ENCODE results near the gene SPATA6L. TPM values are rescaled to one million over a fixed set of nuclear protein-coding genes. Genes with fewer than 3 reads are reported as not detected.

SPATA6L gene, protein sequence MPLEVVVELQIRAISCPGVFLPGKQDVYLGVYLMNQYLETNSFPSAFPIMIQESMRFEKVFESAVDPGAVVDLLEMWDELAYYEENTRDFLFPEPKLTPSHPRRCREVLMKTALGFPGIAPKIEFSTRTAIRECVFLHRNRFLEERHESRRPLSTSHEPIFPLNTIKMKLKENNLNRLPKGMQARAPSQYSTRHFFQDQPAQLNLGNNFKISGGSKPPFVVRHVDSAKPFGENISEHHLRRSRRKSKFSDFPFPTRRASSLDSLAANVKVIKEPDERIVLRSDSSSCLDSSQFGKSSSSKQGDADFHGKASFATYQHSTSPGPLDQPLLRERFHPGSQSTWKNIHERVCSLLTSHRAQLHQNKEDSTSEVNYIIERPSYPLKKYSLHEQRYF
- 2.7 and 8.8 TPM in 2 replicates for total RNA-seq

DNA sequence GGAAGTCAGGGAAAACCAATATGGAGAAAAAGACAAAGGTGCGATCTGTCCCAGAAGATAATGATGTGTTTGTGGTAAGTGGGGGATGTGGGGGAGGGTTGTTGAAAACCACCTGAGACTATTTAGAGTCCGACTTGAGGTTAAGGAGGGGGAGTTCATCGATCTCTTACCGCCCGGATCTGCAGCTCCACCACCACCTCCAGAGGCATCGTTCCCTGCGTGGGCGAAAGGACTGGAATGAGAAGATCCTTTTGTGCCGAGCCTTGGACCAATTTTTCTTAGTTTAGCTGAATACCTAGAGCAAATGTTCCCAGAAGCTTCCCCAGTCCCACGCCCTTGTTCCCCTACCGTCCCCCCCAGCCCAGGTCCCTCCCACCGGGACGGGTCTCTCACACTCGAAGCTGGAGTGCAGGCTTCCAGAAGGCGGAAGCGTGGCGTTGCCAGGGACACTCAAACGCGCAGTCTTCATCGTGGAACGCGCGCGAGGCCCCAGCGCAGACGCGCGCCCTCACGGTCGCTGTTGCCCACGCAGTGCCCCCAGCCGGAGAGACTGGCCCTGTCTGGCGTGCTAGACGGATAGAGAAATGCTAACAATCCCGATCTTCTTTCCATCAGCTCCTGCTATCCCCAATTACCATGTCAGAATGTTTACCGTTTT is at the start of gene SPATA6L:
Gene SPATA6L (minus strand): TSS at position 439 of the 658 bp plus-strand sequence. CDS start 230 bp downstream, at position 209.
- DNase-seq = peak; percentile 84

DNA sequence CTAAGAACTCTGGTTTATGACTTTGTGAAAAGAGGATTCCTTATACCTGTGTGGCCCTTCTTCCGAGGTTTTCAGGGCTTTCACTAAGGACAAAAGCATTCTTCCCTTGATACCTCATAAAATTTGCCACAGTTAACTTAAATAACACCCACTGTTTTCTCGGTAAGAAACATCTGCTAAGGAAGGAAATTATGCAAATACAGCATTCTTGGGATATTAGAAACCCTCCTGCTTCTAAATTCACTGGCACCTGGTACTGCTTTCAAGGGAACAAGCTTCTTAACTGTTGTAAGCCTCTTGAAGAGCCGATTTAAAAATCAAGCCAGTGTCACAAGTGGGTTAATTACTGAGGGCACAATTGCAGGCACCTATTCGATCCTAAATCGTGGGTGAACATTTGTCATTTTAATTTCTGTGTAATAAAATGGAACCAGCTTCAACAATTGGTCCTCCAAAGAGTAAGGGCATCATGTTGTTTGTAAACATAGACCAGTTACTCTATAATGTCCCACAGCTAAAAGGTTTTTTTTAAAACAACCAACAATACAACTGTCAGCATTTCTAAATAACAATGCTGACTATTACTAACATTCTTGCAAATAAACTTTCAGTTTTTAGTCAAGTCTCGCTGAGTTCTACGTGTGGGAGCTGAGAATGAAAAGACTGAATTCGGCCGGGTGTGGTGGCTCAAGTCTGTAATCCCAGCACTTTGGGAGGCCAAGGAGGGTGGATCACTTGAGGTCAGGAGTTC is 48.2 kb upstream of the SPATA6L start:
- DNase-seq = peak; percentile 63

DNA sequence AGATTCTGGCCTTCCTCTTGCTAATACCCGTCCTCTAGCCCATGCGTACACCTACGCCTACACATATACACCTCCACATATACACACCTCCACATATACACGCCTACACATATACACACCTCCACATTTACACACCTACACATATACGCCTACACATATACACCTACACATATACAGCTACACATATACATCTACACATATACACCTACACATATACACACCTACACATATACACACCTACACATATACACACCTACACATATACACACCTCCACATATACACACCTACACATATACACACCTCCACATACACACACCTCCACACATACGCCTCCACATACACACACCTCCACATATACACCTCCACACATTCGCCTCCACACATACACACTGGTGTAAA is 47.6 kb upstream of the SPATA6L start:
- peak; percentile 10 for DNase-seq

DNA sequence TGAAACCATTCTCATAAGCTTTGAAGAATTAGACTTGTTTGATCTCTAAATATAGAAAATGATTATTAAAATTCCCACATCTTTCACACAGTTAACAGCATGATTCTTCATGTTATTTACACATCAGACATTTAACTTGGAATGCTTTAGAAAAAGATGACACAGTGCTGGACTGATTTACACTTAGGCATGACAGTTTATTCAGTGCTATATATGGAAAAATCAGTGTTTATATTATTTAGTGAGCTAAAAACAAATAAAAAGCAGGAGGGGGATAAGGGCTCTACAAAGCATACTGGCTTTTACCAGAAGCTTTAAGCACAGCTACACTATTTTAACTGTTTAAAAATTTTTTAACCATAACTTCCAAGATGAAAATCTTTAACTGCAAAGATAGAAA is 43.1 kb upstream of the SPATA6L start:
- no peak for DNase-seq

DNA sequence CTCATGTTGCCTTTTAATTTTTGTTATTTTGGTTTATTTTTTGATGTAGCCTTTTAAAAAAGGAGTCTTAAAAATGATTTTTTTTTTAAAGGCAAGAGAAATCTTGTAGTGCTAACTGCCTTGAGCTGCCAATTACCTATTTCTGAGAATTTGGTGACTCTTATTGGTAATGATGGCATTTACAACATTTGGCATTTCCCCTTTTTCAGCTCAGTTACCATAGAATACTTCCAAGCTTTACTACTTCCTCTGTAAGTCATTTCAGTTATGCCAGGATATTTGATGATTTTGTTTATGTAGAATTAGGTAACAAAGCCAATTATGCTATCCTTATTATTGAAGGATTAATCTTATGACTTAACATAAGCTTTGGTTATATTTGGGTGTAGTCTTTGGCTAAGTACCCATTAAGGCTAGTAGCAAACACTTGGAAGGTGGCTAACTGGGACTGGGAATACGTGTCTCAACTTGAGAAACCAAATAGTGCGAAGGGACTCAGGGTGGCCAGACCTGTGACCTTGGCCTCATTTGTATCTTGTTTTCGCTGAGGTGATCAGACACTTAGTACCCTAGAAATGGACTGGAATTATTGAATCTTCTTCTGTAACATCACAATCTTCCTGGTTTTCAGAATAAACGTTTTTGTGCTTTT is 40.8 kb upstream of the SPATA6L start:
- DNase-seq = no peak

DNA sequence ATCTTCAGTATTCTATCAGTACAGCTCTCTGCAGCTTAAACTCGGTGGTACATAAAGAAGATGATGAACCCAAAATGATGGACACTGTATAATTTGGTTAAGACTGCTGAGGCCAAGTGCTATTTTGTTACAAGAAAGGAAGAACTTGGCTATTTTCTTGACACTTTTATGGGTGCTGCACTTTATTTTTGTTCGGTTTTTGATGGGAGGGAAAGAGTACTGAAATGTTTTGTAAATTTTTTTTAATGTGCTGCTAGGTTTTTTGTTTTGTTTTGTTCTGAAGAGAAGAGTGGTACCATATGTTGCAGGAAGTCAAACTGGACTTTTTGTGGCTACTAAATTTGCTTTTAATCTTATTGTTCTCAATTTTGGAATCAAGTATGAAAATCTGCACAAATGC is 39.7 kb upstream of the SPATA6L start:
- DNase-seq = no peak

DNA sequence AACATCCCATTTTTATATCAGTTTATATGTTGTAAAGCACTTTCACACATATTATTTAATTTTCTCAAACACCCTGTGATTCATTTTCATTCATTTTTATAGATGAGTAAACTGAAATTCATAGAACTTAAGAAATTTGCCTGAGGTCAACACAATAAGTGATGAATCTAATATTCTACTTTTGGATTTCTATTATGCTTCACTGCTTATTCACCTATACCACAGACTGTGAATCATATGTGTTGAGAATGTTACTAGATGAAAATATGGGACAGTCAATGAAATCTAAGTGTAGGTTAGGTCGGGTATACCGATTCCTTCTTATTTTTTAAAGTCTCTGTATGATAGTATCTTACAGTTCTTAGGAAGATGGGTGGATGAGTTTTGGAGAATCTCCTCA is 37.8 kb upstream of the SPATA6L start:
- DNase-seq = no peak

DNA sequence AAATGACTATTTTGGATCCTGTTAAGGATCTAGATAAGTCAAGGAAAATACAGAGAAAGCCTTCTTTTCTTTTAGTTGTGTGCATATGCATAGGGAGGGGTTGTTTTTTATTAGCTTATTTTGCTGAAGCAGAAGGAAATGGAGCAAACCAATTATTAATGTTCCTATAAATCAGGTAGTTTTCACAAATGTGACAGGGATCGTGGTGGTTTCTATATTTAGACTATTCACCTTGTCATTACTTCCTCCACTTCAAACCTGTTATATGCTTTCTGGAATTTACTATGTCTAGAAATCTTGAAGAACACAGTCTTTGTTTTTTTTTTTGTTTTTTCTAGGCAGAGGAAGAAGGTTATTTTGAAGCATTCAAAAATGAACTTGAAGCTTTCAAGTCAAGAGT is 35.2 kb upstream of the SPATA6L start:
- DNase-seq = no peak

DNA sequence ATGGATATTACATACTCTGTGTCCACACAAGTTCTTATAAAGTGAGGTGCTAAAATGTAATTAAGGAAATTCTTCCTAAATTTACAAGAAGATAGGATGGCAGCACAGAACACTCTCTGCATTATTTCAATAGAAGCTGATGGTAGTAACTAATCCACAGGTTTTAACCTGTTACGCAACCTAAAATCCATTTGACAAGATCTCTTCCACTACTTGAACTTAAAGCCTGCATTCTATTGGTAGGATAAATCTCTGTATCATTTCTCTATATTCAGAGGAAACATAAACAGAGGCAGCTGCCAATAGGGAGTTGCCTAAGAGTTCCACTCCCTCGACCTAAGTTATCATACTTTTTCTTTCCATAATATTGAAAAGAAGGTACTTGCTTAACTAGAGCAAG is 34.7 kb upstream of the SPATA6L start:
- no peak for DNase-seq

DNA sequence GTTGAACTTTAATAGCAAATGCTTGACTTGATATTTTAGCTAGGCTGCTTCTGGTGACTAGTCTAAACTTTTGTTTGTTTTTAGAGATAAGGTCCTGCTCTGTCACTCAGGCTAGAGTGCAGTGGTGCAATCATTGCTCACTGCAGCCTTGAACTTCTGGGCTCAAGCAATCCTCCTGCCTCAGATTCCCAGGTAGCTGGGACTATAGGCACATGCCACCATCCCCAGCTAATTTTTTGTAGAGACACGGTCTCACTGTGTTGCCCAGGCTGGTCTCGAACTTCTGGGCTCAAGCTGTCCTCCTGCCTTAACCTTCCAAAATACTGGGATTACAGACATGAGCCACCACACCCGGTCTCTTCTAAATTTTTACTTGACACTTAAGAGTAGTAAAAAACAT is 33.8 kb upstream of the SPATA6L start:
- DNase-seq = no peak

DNA sequence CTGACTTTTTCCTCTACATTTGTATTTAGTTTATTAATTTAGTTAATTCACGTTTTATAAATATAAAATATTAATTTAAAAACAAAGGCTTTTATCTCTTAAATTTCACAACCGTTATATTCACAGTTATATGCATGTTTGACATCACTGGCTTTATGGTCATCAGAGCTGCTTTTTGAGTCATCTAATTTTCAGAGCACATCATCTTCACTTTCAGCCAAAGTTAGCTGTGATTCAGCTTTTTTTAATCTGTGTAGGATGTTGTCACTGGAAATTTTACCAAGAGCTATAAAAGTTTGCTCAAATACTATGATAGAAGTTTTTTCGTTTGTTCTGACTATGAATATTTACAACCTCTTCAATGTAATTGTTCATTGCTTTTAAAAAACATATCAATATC is 25.5 kb upstream of the SPATA6L start:
- no peak for DNase-seq

DNA sequence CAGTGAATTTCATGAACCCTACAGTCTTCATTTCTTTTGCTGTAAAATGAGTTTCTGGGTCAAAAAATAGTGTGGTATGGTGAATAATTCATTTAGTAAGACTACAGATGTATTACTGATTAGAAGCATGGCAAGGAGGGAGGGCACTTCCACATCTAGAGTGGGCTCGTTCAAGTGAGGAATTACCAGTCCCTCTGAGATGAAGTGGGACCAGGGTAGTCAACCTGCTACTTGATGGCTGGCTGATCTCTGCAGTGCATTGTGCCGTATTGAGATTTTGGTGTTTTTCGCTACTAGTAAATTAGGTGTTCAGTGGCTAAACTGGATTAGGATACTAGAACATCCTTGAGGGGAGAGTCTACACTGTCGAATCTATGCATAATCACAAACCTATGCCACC is 23.9 kb upstream of the SPATA6L start:
- no peak for DNase-seq

DNA sequence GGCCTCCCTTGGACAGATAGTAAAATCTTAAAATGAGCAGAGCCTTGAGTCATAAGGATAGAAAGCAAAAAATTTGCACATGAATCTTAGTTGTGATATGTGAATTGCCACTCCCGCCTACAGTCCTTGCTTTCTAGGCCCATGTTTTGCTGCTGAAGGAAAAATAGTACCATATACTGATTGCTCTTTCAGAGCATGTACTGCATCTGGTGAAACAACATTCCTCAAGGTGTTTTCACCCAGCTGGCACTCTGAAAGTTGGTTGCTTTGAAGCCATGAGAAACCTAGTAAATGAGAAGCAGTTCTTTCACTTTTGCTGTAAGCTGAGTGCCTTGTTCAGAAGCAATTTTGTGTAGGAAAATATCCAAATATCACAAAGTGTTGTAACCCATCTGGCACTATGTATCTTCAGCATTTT is 23.4 kb upstream of the SPATA6L start:
- DNase-seq = no peak

DNA sequence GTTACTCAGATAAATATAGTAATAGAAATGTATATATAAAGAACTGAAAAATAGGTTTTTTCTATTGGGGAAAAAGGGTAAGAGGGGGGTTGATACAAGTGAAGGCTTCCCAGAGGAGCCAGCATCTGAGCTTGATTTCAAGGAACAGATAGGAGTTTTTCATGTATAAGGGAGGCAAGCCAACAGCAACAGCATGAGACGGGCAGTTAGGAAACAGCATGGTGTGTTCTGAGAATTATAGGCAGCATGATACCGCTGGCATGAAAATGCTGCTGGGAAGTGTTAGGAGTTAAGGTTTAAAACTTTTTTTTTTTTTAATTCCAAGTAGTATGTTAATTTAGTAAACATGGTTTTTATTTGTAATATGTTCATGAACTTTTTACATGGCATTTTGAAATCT is 22.7 kb upstream of the SPATA6L start:
- DNase-seq = no peak

DNA sequence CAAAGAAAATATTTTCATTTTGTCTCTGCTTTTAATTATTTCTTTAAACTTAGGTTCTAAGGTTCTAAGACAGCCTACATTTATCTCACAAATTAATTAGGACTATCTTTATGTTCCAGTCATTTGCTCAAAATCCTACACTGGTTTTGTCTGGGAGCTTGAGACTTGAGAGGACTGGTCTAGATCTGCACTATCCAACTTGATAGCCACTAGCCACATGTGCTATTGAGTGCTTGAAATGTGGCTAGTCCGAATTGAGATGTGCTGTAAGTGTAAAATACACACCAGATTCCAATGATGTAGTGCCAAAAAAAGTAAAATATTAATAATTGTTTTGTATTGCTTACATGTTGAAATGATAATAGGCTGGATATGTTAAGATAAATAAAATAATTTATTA is 20.3 kb upstream of the SPATA6L start:
- DNase-seq = no peak

DNA sequence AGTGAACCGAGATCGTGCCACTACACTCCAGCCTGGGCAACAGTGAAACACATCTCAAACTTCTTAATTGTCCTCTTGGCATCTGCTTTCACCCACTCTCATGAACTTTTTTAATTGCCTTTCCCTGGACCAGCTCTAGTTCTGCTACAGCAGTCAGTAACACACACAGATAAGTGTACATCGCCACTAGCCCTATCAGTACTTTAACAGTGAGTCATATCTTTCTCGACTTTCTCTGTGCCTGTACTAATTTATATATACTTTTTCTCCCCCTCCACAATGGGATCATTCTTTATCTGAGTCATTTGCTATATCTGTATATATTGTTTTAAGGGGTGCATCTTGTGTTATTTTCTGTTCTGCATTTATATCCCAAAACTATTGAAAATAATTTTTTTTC is 19.8 kb upstream of the SPATA6L start:
- no peak for DNase-seq

DNA sequence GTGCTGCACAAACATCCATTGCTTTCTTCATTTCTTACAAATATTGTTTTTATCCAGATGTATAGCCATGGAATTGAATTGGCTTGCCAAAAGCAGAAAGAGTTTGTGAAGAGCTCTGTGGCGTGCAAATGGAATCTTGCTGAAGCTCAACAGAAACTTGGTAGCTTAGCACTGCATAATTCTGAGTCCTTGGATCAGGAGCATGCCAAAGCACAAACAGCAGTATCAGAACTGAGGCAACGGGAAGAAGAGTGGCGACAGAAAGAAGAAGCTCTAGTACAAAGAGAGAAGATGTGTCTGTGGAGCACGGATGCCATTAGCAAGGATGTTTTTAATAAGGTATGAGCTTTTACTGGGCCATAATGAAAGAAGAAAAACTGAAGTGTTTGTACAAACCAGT is 18.5 kb upstream of the SPATA6L start:
- no peak for DNase-seq

DNA sequence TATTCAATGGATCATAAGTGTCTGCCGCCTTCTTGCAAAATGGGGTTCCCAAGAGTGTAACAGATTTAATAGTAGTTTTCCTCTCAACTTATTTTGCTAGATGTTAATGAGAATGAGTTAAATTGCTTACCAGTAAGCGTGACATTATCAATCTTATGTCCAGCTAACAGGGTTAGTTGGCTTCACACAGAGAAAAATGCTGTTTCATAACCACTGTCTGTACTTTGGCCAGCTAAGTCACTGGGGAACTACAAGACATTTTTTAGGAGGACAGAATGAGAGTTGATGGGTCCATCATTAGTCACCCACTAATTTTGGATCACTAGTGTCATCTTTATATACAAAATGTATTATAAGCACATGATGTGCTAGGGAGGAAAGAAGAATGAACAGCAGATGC is 14.5 kb upstream of the SPATA6L start:
- DNase-seq = no peak

DNA sequence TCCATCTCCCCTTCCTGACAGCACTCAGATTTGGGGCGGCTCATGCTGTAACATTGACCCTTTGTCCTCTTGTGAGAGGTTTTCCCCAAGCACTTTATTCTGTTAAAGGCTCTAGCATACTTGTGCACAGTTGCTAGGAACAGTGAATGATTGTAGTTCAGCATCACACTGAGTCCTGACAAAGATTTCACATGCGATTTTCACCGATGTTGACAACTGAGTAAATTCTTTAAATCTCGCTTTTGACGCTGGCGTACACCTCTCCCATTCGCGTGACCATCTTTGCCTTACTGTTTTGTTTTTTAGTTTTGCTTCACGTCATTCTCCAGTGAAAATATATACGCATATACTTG is 13.9 kb upstream of the SPATA6L start:
- DNase-seq = peak; percentile 36

DNA sequence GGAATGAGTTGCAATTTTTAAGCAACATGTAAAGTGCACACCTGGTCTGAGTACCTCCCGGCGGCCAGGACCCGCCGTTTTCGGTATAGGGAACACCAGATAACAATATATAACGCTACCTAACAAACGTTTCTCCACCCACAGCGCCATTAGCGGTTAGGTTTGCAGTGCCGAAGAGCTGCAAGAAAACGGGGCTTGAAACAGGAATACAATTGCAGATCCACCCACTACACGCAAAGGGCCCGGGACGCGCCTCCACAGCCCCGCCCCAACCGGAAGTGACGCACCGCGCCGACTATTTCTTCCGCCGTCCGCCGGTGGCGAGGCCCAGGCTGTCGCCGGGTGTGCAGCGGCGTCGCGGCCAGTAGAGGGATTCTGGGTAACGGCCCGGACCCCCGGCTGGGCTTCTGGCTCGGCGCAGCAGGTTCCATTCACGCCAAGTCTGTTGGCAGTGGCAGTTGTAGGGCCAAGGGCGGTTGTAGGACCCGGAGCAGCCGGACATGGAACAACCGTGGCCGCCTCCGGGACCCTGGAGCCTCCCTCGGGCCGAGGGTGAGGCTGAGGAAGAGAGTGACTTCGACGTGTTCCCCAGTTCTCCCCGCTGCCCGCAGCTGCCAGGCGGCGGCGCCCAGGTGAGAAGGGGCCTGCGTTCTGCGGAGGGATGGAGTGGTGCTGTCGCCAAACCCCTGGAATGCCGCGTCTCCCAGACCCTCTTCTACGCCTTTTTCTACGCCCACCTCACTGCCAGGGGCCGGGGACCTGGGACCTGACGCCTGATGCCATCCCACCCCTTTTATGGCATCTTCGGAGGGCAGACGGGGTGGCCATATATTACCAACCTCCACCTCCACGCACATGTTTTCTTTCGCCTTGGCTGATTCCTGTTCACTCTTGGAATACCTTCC is 13.2 kb upstream of the SPATA6L start, which contains the start of gene CDC37L1:
Gene CDC37L1 (plus strand): TSS at position 302 of the 905 bp plus-strand sequence. CDS start 199 bp downstream, at position 501.
- peak; percentile 98 for DNase-seq

DNA sequence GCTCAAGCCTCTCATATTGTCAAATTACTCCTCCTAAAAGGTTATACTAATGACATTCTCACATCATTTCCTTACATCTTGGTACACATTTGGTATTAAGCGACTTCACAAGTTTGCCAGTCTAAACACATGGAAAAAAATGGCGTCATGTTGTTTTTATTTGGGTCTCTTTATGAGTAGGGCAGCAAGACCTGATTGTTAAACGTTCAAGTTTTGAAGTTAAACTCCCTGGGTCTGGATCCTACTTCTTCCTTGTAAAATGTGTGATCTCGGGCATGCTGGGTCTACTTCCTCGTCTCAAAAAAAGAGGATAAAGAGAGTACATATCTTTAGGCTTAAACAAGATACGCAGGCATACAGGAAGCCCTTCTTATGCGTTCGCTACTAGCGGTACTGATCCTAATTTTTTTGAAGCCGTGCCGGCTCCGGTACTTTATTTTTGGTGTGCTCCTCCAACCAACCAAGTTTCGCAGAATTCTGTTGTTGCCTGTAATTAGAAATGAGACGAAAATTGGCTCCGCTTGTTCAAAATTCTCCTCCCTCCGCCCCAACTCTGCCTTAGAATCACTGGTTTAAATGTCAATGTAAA is 12.5 kb upstream of the SPATA6L start:
- peak; percentile 64 for DNase-seq

DNA sequence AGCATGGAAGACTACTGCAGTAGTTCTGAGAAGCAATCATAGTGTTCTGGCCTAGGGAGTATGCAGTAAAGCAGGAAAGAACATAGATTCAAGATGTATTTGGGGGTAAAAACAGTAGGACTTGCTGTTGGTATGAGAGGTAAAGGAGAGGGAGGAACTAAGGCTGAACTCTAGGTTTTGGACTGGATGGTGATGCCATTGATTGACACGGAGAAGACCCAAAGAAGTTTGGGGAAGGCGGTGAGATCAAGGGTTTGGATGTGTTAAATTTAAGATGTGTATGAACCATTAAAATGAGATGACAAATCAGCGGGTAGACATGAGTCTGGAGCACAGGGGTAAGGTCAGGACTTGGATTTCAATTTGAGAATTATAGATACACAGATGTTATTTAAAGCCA is 11.1 kb upstream of the SPATA6L start:
- no peak for DNase-seq

Measured in dermis blood vessel endothelial cell (primary cell).